ENCODE measurements around the gene PLA2G2F.
A peak's percentile ranks its signal among the peaks of the same experiment; 100 is the strongest.

PLA2G2F gene

GRCh38 chr1:20142001-20142710 is 3.0 kb downstream of the PLA2G2F start:
- Histone ChIP-seq H3K36me3 (ENCODE audit: control insufficient read depth in 2 of 2, insufficient read depth in 2 of 2, low read length in 2 of 2) (no peaks in the 10 kb centered on the region), H3K27me3 (ENCODE audit: control insufficient read depth in 1 of 2, insufficient read depth in 2 of 2, low read length in 2 of 2) (peaks cover 24 to 26% of the 10 kb centered on the region in 2 donors), H3K9ac (ENCODE audit: low read length in 2 of 2) (no peak overlapping the region), H3K9me3 (ENCODE audit: control insufficient read depth in 2 of 2, low read length in 2 of 2) (no peaks in the 10 kb centered on the region), H3K27ac (ENCODE audit: low read length) (no peak overlapping the region), H3K4me3 (ENCODE audit: low read length in 2 of 2) (no peak overlapping the region), H3K4me1 (ENCODE audit: control insufficient read depth, insufficient read depth, low read length) (no peaks in the 10 kb centered on the region)

- Histone ChIP-seq H3K4me3 (ENCODE audit: low read length in 2 of 2) (no peak overlapping the region), H3K36me3 (ENCODE audit: control insufficient read depth in 2 of 2, insufficient read depth in 2 of 2, low read length in 2 of 2) (no peaks in the 10 kb centered on the region), H3K27me3 (ENCODE audit: control insufficient read depth in 1 of 2, insufficient read depth in 2 of 2, low read length in 2 of 2) (peaks cover 18 to 25% of the 10 kb centered on the region in 2 donors), H3K9ac (ENCODE audit: low read length in 2 of 2) (no peak overlapping the region), H3K27ac (ENCODE audit: low read length) (no peak overlapping the region), H3K4me1 (ENCODE audit: control insufficient read depth, insufficient read depth, low read length) (no peaks in the 10 kb centered on the region), H3K9me3 (ENCODE audit: control insufficient read depth in 2 of 2, low read length in 2 of 2) (no peaks in the 10 kb centered on the region)
These were observed 4.2 kb downstream of the PLA2G2F start for GRCh38 chr1:20143318-20143717.

- Histone ChIP-seq H3K36me3 (ENCODE audit: control insufficient read depth in 2 of 2, insufficient read depth in 2 of 2, low read length in 2 of 2) (no peaks in the 10 kb centered on the region), H3K9me3 (ENCODE audit: control insufficient read depth in 2 of 2, low read length in 2 of 2) (no peaks in the 10 kb centered on the region), H3K4me1 (ENCODE audit: control insufficient read depth, insufficient read depth, low read length) (no peaks in the 10 kb centered on the region), H3K27me3 (ENCODE audit: control insufficient read depth in 1 of 2, insufficient read depth in 2 of 2, low read length in 2 of 2) (peaks cover 15 to 25% of the 10 kb centered on the region in 2 donors), H3K9ac (ENCODE audit: low read length in 2 of 2) (no peak overlapping the region), H3K27ac (ENCODE audit: low read length) (no peak overlapping the region), H3K4me3 (ENCODE audit: low read length in 2 of 2) (no peak overlapping the region)
These were observed 4.8 kb downstream of the PLA2G2F start for GRCh38 chr1:20143734-20144565.

GRCh38 chr1:20147846-20148570 is 8.9 kb downstream of the PLA2G2F start:
- H3K4me3 ChIP-seq (ENCODE audit: low read length in 2 of 2): no peak overlapping the region
- peaks cover 2 to 5% of the 10 kb centered on the region in 2 donors for H3K27me3 ChIP-seq (ENCODE audit: control insufficient read depth in 1 of 2, insufficient read depth in 2 of 2, low read length in 2 of 2)
- H3K9me3 ChIP-seq (ENCODE audit: control insufficient read depth in 2 of 2, low read length in 2 of 2): no peaks in the 10 kb centered on the region
- H3K36me3 ChIP-seq (ENCODE audit: control insufficient read depth in 2 of 2, insufficient read depth in 2 of 2, low read length in 2 of 2): no peaks in the 10 kb centered on the region
- peaks cover 10% of the 10 kb centered on the region for H3K4me1 ChIP-seq (ENCODE audit: control insufficient read depth, insufficient read depth, low read length)
- no peak overlapping the region for H3K9ac ChIP-seq (ENCODE audit: low read length in 2 of 2)
- no peak overlapping the region for H3K27ac ChIP-seq (ENCODE audit: low read length)

- H3K9ac ChIP-seq (ENCODE audit: low read length in 2 of 2): no peak overlapping the region
- H3K36me3 ChIP-seq (ENCODE audit: control insufficient read depth in 2 of 2, insufficient read depth in 2 of 2, low read length in 2 of 2): no peaks in the 10 kb centered on the region
- no peak overlapping the region for H3K27ac ChIP-seq (ENCODE audit: low read length)
- peaks cover 10% of the 10 kb centered on the region for H3K4me1 ChIP-seq (ENCODE audit: control insufficient read depth, insufficient read depth, low read length)
- H3K9me3 ChIP-seq (ENCODE audit: control insufficient read depth in 2 of 2, low read length in 2 of 2): no peaks in the 10 kb centered on the region
- peaks cover 2 to 3% of the 10 kb centered on the region in 2 donors for H3K27me3 ChIP-seq (ENCODE audit: control insufficient read depth in 1 of 2, insufficient read depth in 2 of 2, low read length in 2 of 2)
- H3K4me3 ChIP-seq (ENCODE audit: low read length in 2 of 2): no peak overlapping the region
These were observed 9.7 kb downstream of the PLA2G2F start for GRCh38 chr1:20148571-20149500.

- H3K4me1 ChIP-seq (ENCODE audit: control insufficient read depth, insufficient read depth, low read length): peaks cover 10% of the 10 kb centered on the region
- H3K27me3 ChIP-seq (ENCODE audit: control insufficient read depth in 1 of 2, insufficient read depth in 2 of 2, low read length in 2 of 2): peaks cover 2 to 3% of the 10 kb centered on the region in 2 donors
- no peaks in the 10 kb centered on the region for H3K9me3 ChIP-seq (ENCODE audit: control insufficient read depth in 2 of 2, low read length in 2 of 2)
- no peak overlapping the region for H3K27ac ChIP-seq (ENCODE audit: low read length)
- H3K36me3 ChIP-seq (ENCODE audit: control insufficient read depth in 2 of 2, insufficient read depth in 2 of 2, low read length in 2 of 2): no peaks in the 10 kb centered on the region
- no peak overlapping the region for H3K9ac ChIP-seq (ENCODE audit: low read length in 2 of 2)
- H3K4me3 ChIP-seq (ENCODE audit: low read length in 2 of 2): no peak overlapping the region
These were observed 10.6 kb downstream of the PLA2G2F start for GRCh38 chr1:20149601-20150325.

- Histone ChIP-seq H3K27ac (ENCODE audit: low read length) (no peak overlapping the region), H3K9ac (ENCODE audit: low read length in 2 of 2) (no peak overlapping the region), H3K9me3 (ENCODE audit: control insufficient read depth in 2 of 2, low read length in 2 of 2) (no peaks in the 10 kb centered on the region), H3K4me3 (ENCODE audit: low read length in 2 of 2) (no peak overlapping the region), H3K36me3 (ENCODE audit: control insufficient read depth in 2 of 2, insufficient read depth in 2 of 2, low read length in 2 of 2) (no peaks in the 10 kb centered on the region), H3K4me1 (ENCODE audit: control insufficient read depth, insufficient read depth, low read length) (peaks cover 10% of the 10 kb centered on the region), H3K27me3 (ENCODE audit: control insufficient read depth in 1 of 2, insufficient read depth in 2 of 2, low read length in 2 of 2) (peaks cover 2 to 3% of the 10 kb centered on the region in 2 donors)
These were observed 11.2 kb downstream of the PLA2G2F start for GRCh38 chr1:20150326-20150705.

GRCh38 chr1:20150969-20151368 is 11.8 kb downstream of the PLA2G2F start:
- H3K9ac ChIP-seq (ENCODE audit: low read length in 2 of 2): no peak overlapping the region
- H3K4me3 ChIP-seq (ENCODE audit: low read length in 2 of 2): no peak overlapping the region
- no peak overlapping the region for H3K27ac ChIP-seq (ENCODE audit: low read length)
- peaks cover 0 to 3% of the 10 kb centered on the region in 2 donors for H3K27me3 ChIP-seq (ENCODE audit: control insufficient read depth in 1 of 2, insufficient read depth in 2 of 2, low read length in 2 of 2)
- no peaks in the 10 kb centered on the region for H3K36me3 ChIP-seq (ENCODE audit: control insufficient read depth in 2 of 2, insufficient read depth in 2 of 2, low read length in 2 of 2)
- no peaks in the 10 kb centered on the region for H3K9me3 ChIP-seq (ENCODE audit: control insufficient read depth in 2 of 2, low read length in 2 of 2)
- peaks cover 10% of the 10 kb centered on the region for H3K4me1 ChIP-seq (ENCODE audit: control insufficient read depth, insufficient read depth, low read length)

GRCh38 chr1:20151906-20152598 is 12.9 kb downstream of the PLA2G2F start:
- H3K9ac ChIP-seq (ENCODE audit: low read length in 2 of 2): peak overlapping the region; percentile 23 to 47
- H3K9me3 ChIP-seq (ENCODE audit: control insufficient read depth in 2 of 2, low read length in 2 of 2): no peaks in the 10 kb centered on the region
- H3K4me1 ChIP-seq (ENCODE audit: control insufficient read depth, insufficient read depth, low read length): peaks cover 10% of the 10 kb centered on the region
- H3K27me3 ChIP-seq (ENCODE audit: control insufficient read depth in 1 of 2, insufficient read depth in 2 of 2, low read length in 2 of 2): no peaks in the 10 kb centered on the region
- no peaks in the 10 kb centered on the region for H3K36me3 ChIP-seq (ENCODE audit: control insufficient read depth in 2 of 2, insufficient read depth in 2 of 2, low read length in 2 of 2)
- H3K4me3 ChIP-seq (ENCODE audit: low read length in 2 of 2): peak overlapping the region; percentile 40 to 74
- no peak overlapping the region for H3K27ac ChIP-seq (ENCODE audit: low read length)
